NCI-H1694 (cell line): ENCODE results near the gene DGKK.
"Not testable (repeated sequence)": the region's sequence is repeated elsewhere in the genome, so short reads cannot be mapped to it uniquely, and the experiment has no call there.

Experiments used
- DNase-seq: peaks from one replicate; lab custom pipeline; 2025; lab: John Stamatoyannopoulos, UW

The DGKK gene

GRCh38 chrX:50431623-50432022, 39.0 kb downstream of the DGKK start:
- DNase-seq = no peak

GRCh38 chrX:50430917-50431575, 39.6 kb downstream of the DGKK start:
- no peak for DNase-seq

- DNase-seq = no peak
These were observed 42.5 kb downstream of the DGKK start for GRCh38 chrX:50428174-50428573.

GRCh38 chrX:50407976-50408375, 62.6 kb downstream of the DGKK start:
- no peak for DNase-seq

GRCh38 chrX:50403903-50404302, 66.7 kb downstream of the DGKK start:
- DNase-seq = no peak

- no peak for DNase-seq
These were observed 67.7 kb downstream of the DGKK start for GRCh38 chrX:50402886-50403285.

GRCh38 chrX:50393902-50394301, 76.7 kb downstream of the DGKK start:
- no peak for DNase-seq

GRCh38 chrX:50386520-50386919, 84.1 kb downstream of the DGKK start:
- DNase-seq = no peak

DNA sequence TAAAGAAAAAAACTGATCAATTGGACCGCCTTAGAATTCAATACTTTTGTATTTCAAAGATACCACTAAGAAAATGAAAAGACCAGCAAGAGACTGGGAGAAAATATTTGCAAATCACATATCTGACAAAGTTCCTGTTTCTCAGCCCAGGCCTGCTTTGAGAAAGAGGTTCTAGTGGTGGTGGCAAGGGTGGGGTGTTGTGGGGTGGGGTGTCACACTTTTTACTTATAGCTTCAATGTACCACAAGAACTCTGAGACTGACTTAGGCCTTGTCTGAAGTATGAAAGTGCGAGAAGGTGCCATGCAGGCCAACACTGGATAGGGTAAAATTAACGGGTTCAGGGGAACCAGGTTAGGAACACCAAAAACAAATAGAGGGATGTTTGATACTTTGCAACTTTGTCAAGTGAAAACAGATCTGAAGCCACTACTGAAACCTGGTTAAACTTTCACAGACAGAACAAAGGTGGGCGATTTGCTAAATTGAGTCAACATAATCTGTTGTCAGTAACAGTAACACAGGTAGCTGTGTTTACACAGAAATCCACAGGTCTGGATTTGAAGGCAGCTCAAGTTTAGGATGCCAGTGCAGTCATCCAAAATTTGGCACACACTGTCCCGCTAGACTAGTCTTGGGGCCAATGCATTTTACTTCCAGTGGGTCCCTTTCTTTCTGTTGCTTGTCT, 88.8 kb downstream of the DGKK start:
- no peak for DNase-seq

GRCh38 chrX:50375481-50376267, 95.0 kb downstream of the DGKK start:
- DNase-seq = no peak

GRCh38 chrX:50372966-50373365, 97.7 kb downstream of the DGKK start:
- DNase-seq = no peak

- DNase-seq = no peak
These were observed 126.7 kb downstream of the DGKK start for GRCh38 chrX:50343917-50344316.

GRCh38 chrX:50333308-50333707, 137.3 kb downstream of the DGKK start:
- DNase-seq = no peak

GRCh38 chrX:50332668-50333067, 138.0 kb downstream of the DGKK start:
- not testable (repeated sequence) for DNase-seq

- no peak for DNase-seq
These were observed 143.4 kb downstream of the DGKK start for GRCh38 chrX:50327235-50327634.
